HG03565 (cell line): ENCODE measurements around the gene ZNF768.

ENCODE experiments used
- ATAC-seq: cut with Tn5 transposase; IDR thresholded peaks from one replicate; pipeline ENCODE4 v1.9.1; 2021; ENCODE audit warnings: mild to moderate bottlenecking, moderate library complexity; ENCODE audit not compliant: unreplicated experiment

ZNF768 gene

GRCh38 chr16:30474074-30474452 is 52.3 kb downstream of the ZNF768 start:
- no peak for ATAC-seq
